ENCODE measurements around the gene EIPR1. TPM values are rescaled to one million over a fixed set of nuclear protein-coding genes. Genes with fewer than 3 reads are reported as not detected.

EIPR1 gene
- total and polyA plus RNA-seq, 2 experiments from 2014 or later: 17.4 to 46.3 TPM

DNA sequence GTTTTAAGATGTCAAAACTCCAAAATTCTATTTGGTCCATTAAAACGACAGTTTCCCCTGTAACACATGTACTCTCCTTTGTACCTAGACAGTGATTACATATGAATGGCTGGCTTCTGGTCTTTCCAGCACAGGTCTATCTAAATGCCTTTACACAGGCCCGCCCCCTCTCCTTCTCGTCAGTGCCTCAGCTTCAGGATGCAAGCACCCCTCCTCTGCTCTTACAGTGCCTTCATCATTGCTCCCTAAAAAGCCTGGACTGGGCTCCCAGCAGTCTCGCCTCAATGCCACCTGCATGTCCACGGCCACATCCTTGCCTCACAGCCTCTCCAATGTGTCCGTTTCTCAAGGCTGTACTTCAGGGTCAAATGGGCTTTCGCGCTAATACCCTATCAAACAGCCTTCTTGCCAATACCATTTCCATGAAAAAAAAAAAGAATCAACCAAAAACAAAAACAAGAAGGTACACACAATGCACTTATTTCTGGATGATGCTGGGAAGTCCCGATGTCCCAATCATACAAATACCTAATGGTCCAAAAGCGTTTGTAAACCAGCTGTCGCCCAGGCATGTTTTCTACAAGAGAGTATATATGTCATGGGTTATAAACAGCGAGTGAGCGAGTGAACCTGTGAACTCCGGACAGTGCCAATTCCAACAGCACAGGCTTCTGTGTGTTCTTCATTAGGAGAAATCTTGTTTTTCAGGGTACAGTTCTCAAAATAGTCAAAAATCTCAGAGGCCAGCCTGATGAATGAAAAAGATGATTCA lies 77.2 kb downstream of the EIPR1 start:
- Histone ChIP-seq H3K4me2 (no peak overlapping the region), H3K4me1 (ENCODE audit: insufficient read depth) (0 out of 2 replicates have a peak, but pooled peaks cover 4% of the 10 kb centered on the region), H3K36me3 (ENCODE audit: insufficient read depth) (no peaks in the 10 kb centered on the region), H3K9me2 (ENCODE audit: insufficient read depth) (no peaks in the 10 kb centered on the region), H3K4me3 (no peak overlapping the region), H4K20me1 (replicated peaks; ENCODE audit: insufficient read depth) (no peaks in the 10 kb centered on the region), H3K27ac (ENCODE audit: low read depth) (no peak overlapping the region), H3K27me3 (ENCODE audit: insufficient read depth) (no peaks in the 10 kb centered on the region), H3F3A (replicated peaks; ENCODE audit: low read depth) (no peaks in the 10 kb centered on the region), H2AFZ (no peak overlapping the region), H3K79me2 (replicated peaks; ENCODE audit: insufficient read depth) (peaks cover 5% of the 10 kb centered on the region; the same call in 1 of the 2 replicates)
- peaks cover 8% of the 10 kb centered on the region; the same call in 2 of the 3 replicates for H3K36me3 Mint-ChIP-seq (ENCODE audit: low read depth)
- no peak for ATAC-seq
- TF ChIP-seq ZNF331 (CRISPR knock-in tag; IDR thresholded peaks at IDR 0.05; ENCODE audit: low read depth): no peak
- TF ChIP-seq, protein P1, sequence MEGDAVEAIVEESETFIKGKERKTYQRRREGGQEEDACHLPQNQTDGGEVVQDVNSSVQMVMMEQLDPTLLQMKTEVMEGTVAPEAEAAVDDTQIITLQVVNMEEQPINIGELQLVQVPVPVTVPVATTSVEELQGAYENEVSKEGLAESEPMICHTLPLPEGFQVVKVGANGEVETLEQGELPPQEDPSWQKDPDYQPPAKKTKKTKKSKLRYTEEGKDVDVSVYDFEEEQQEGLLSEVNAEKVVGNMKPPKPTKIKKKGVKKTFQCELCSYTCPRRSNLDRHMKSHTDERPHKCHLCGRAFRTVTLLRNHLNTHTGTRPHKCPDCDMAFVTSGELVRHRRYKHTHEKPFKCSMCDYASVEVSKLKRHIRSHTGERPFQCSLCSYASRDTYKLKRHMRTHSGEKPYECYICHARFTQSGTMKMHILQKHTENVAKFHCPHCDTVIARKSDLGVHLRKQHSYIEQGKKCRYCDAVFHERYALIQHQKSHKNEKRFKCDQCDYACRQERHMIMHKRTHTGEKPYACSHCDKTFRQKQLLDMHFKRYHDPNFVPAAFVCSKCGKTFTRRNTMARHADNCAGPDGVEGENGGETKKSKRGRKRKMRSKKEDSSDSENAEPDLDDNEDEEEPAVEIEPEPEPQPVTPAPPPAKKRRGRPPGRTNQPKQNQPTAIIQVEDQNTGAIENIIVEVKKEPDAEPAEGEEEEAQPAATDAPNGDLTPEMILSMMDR (conservative IDR thresholded peaks at IDR 0.05; ENCODE audit: low read depth in 2 of 2): no peak
- TF ChIP-seq, protein P2, sequence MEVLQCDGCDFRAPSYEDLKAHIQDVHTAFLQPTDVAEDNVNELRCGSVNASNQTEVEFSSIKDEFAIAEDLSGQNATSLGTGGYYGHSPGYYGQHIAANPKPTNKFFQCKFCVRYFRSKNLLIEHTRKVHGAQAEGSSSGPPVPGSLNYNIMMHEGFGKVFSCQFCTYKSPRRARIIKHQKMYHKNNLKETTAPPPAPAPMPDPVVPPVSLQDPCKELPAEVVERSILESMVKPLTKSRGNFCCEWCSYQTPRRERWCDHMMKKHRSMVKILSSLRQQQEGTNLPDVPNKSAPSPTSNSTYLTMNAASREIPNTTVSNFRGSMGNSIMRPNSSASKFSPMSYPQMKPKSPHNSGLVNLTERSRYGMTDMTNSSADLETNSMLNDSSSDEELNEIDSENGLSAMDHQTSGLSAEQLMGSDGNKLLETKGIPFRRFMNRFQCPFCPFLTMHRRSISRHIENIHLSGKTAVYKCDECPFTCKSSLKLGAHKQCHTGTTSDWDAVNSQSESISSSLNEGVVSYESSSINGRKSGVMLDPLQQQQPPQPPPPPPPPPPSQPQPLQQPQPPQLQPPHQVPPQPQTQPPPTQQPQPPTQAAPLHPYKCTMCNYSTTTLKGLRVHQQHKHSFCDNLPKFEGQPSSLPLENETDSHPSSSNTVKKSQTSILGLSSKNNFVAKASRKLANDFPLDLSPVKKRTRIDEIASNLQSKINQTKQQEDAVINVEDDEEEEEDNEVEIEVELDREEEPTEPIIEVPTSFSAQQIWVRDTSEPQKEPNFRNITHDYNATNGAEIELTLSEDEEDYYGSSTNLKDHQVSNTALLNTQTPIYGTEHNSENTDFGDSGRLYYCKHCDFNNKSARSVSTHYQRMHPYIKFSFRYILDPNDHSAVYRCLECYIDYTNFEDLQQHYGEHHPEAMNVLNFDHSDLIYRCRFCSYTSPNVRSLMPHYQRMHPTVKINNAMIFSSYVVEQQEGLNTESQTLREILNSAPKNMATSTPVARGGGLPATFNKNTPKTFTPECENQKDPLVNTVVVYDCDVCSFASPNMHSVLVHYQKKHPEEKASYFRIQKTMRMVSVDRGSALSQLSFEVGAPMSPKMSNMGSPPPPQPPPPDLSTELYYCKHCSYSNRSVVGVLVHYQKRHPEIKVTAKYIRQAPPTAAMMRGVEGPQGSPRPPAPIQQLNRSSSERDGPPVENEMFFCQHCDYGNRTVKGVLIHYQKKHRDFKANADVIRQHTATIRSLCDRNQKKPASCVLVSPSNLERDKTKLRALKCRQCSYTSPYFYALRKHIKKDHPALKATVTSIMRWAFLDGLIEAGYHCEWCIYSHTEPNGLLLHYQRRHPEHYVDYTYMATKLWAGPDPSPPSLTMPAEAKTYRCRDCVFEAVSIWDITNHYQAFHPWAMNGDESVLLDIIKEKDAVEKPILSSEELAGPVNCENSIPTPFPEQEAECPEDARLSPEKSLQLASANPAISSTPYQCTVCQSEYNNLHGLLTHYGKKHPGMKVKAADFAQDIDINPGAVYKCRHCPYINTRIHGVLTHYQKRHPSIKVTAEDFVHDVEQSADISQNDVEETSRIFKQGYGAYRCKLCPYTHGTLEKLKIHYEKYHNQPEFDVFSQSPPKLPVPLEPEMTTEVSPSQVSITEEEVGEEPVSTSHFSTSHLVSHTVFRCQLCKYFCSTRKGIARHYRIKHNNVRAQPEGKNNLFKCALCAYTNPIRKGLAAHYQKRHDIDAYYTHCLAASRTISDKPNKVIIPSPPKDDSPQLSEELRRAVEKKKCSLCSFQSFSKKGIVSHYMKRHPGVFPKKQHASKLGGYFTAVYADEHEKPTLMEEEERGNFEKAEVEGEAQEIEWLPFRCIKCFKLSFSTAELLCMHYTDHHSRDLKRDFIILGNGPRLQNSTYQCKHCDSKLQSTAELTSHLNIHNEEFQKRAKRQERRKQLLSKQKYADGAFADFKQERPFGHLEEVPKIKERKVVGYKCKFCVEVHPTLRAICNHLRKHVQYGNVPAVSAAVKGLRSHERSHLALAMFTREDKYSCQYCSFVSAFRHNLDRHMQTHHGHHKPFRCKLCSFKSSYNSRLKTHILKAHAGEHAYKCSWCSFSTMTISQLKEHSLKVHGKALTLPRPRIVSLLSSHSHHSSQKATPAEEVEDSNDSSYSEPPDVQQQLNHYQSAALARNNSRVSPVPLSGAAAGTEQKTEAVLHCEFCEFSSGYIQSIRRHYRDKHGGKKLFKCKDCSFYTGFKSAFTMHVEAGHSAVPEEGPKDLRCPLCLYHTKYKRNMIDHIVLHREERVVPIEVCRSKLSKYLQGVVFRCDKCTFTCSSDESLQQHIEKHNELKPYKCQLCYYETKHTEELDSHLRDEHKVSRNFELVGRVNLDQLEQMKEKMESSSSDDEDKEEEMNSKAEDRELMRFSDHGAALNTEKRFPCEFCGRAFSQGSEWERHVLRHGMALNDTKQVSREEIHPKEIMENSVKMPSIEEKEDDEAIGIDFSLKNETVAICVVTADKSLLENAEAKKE (CRISPR knock-in tag; IDR thresholded peaks at IDR 0.05): no peak
- TF ChIP-seq JUNB (IDR thresholded peaks at IDR 0.05; ENCODE audit: unreplicated experiment): no peak
- no peak for TF ChIP-seq NANOG (IDR thresholded peaks at IDR 0.05; ENCODE audit: borderline replicate concordance)
- no peak overlapping the region for H3K4me3 Mint-ChIP-seq
- no peaks in the 10 kb centered on the region for H3K9me3 Mint-ChIP-seq
- peaks cover 6% of the 10 kb centered on the region for H3K27me3 Mint-ChIP-seq (ENCODE audit: insufficient read depth, low read depth, poor library complexity)
- H3K27ac Mint-ChIP-seq: no peak overlapping the region
- H3K4me1 Mint-ChIP-seq: peaks cover 36% of the 10 kb centered on the region
- DNase-seq (ENCODE audit: low spot score): no peak
